HL-60 (cell line): ENCODE measurements around the gene CD36.
A peak's percentile ranks its signal among the peaks of the same experiment; 100 is the strongest.

Experiments
- DNase-seq, 2 experiments: peaks; one replicate each; pipeline ENCODE4 v3.0.0-alpha.2; 2010 to 2020; ENCODE audit warnings: low read depth in 1 of 2, low spot score in 1 of 2
- H3K27ac ChIP-seq: fragments of 250-450 bp; sonication (Bioruptor Pico); replicated peaks from 2 replicates; pipeline ENCODE4 v1.5.1; 2020; ENCODE audit warnings: mild to moderate bottlenecking, moderate library complexity
- H3K27me3 ChIP-seq: fragments of 250-450 bp; sonication (Bioruptor Pico); 2 replicates; pipeline ENCODE4 v1.5.1; 2021; ENCODE audit warnings: mild to moderate bottlenecking, moderate library complexity; ENCODE audit not compliant: insufficient read depth, poor library complexity, severe bottlenecking
- H3K4me3 ChIP-seq: replicated peaks from 2 replicates; pipeline ENCODE4 v1.5.1; 2011; ENCODE audit warnings: mild to moderate bottlenecking, control low read depth, low read length; ENCODE audit not compliant: insufficient read depth
- GABPA ChIP-seq: IDR thresholded peaks from 2 replicates; pipeline ENCODE4 v1.6.1; 2012; ENCODE audit warnings: low read depth
- POLR2AphosphoS5 ChIP-seq: IDR thresholded peaks from 2 replicates; pipeline ENCODE4 v1.6.1; 2012; ENCODE audit warnings: low read depth
- SPI1 ChIP-seq: IDR thresholded peaks from 2 replicates; pipeline ENCODE4 v1.6.1; 2012; ENCODE audit warnings: low read depth, mild to moderate bottlenecking, borderline replicate concordance
- long read RNA-seq: library from polyadenylated mRNA; unstranded; transcript quantifications from one replicate; pipeline ENCODE4 v2.0.0, GENCODE V29; 2020
- TF ChIP-seq, protein P1 (sequence below): IDR thresholded peaks from one replicate; pipeline ENCODE4 v1.5.1; 2011; ENCODE audit warnings: low read length, control low read depth, inconsistent platforms; ENCODE audit not compliant: insufficient read depth
- TF ChIP-seq, protein P2 (sequence below): IDR thresholded peaks from 2 replicates; pipeline ENCODE4 v1.6.1; 2012; ENCODE audit warnings: low read depth; ENCODE audit not compliant: insufficient replicate concordance

CD36 gene
- long read RNA-seq: 0 reads

DNA sequence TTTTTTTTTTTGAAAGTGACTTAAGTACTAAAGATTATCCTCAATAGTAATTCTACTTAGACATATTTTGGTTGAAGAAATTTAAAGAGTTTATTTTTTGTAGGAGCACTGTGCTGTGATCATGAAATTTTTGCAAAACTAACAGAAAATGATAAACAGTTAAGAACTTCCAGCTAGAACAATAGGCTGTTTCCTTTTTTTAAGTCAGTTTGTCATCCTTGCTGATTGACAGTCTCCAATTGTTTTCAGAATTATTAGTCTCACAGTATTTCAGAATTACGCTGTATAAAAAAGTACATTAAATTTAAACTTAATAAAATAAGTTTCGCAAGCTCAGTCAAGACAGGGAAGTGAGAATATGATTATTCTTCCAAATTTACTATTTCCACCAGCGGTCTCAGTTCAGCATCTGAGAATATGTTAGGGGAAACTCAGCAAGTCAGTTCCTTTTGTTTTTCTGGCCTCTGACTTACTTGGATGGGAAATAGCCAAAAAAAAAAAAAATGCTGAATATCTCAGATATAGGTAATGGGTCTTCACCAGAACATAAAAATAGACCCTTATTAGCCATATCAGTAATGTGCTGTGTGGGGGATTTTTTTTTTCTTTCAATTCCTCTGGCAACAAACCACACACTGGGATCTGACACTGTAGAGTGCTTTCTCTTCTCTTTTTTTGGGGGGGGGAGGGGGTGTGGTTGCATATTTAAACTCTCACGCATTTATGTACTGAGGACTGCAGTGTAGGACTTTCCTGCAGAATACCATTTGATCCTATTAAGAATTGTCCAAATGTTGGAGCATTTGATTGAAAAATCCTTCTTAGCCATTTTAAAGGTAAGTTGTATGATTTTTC is at the start of gene CD36:
Gene CD36 (plus strand): TSS at position 732 of the 855 bp plus-strand sequence. CDS start 8,099 bp downstream, outside the sequence.
- TF ChIP-seq, protein P1, sequence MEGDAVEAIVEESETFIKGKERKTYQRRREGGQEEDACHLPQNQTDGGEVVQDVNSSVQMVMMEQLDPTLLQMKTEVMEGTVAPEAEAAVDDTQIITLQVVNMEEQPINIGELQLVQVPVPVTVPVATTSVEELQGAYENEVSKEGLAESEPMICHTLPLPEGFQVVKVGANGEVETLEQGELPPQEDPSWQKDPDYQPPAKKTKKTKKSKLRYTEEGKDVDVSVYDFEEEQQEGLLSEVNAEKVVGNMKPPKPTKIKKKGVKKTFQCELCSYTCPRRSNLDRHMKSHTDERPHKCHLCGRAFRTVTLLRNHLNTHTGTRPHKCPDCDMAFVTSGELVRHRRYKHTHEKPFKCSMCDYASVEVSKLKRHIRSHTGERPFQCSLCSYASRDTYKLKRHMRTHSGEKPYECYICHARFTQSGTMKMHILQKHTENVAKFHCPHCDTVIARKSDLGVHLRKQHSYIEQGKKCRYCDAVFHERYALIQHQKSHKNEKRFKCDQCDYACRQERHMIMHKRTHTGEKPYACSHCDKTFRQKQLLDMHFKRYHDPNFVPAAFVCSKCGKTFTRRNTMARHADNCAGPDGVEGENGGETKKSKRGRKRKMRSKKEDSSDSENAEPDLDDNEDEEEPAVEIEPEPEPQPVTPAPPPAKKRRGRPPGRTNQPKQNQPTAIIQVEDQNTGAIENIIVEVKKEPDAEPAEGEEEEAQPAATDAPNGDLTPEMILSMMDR: no peak
- TF ChIP-seq POLR2AphosphoS5 (no peak), SPI1 (no peak), GABPA (no peak)
- TF ChIP-seq, protein P2, sequence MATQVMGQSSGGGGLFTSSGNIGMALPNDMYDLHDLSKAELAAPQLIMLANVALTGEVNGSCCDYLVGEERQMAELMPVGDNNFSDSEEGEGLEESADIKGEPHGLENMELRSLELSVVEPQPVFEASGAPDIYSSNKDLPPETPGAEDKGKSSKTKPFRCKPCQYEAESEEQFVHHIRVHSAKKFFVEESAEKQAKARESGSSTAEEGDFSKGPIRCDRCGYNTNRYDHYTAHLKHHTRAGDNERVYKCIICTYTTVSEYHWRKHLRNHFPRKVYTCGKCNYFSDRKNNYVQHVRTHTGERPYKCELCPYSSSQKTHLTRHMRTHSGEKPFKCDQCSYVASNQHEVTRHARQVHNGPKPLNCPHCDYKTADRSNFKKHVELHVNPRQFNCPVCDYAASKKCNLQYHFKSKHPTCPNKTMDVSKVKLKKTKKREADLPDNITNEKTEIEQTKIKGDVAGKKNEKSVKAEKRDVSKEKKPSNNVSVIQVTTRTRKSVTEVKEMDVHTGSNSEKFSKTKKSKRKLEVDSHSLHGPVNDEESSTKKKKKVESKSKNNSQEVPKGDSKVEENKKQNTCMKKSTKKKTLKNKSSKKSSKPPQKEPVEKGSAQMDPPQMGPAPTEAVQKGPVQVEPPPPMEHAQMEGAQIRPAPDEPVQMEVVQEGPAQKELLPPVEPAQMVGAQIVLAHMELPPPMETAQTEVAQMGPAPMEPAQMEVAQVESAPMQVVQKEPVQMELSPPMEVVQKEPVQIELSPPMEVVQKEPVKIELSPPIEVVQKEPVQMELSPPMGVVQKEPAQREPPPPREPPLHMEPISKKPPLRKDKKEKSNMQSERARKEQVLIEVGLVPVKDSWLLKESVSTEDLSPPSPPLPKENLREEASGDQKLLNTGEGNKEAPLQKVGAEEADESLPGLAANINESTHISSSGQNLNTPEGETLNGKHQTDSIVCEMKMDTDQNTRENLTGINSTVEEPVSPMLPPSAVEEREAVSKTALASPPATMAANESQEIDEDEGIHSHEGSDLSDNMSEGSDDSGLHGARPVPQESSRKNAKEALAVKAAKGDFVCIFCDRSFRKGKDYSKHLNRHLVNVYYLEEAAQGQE: no peak
- peak in 1 of 2 experiments; percentile 7 for DNase-seq
- Histone ChIP-seq H3K27ac (no peak within 1 kb of the TSS), H3K27me3 (no peaks in the 10 kb centered on the region), H3K4me3 (no peak within 1 kb of the TSS)

DNA sequence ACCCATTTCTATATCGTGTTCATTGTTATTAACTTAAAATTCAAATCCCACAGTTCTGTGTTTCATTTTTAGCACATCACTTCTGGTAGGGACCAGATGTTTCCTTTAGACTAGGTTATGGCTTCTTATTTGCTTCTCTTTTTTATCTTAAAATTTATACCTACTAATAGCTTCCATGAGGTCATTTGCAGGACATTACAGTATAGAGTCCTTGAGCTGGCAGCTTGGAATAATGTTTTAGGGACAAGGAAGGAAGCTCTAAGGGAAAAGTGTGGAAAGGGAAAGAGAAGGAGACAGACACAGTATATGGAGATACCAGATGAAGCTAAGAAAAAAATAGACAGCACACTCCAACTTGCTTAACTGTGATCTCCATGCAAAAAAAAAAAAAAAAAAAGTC is 48.8 kb upstream of the CD36 start:
- no peak for DNase-seq
- TF ChIP-seq, protein P1: no peak
- no peak for TF ChIP-seq POLR2AphosphoS5
- no peak for TF ChIP-seq SPI1
- no peaks in the 10 kb centered on the region for H3K27me3 ChIP-seq
- no peak overlapping the region for H3K27ac ChIP-seq
- H3K4me3 ChIP-seq: no peak overlapping the region

DNA sequence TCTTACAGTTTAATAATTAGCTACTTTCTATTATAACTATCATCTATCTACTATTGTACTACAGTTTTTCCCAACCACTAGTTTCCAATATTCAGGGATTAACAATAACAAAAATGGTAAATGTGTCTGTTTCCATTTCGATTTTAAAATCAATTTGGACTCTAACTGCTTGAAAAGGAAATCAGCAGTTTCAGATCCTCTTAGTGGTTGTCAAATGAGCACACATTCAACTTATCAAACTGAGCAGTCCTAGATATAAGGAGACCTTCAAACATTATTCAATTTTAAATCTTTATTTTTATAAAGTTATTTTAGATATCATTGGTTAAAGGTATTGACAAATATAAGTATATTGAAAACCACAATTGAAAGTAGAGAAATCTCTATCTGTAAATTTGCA is 46.8 kb upstream of the CD36 start:
- DNase-seq: no peak
- Histone ChIP-seq H3K27ac (no peak overlapping the region), H3K4me3 (no peak overlapping the region), H3K27me3 (no peaks in the 10 kb centered on the region)
- TF ChIP-seq POLR2AphosphoS5: no peak
- TF ChIP-seq, protein P1: no peak
- no peak for TF ChIP-seq GABPA
- TF ChIP-seq SPI1: no peak
- TF ChIP-seq, protein P2: no peak
